Mucosa of descending colon (tissue), 3 donors: ENCODE results near the gene SCG3. TPM values are rescaled to one million over a fixed set of nuclear protein-coding genes. Genes with fewer than 3 reads are reported as not detected.

Experiments used
- ATAC-seq: fragments of 200-7000 bp; cut with Tn5 transposase; one replicate; pipeline ENCODE4 v1.9.1; 2020; ENCODE audit warnings: mild to moderate bottlenecking, moderate library complexity
- DNase-seq, 3 donors: peaks; one replicate each; pipeline ENCODE4 v3.0.0-alpha.2; 2020
- H3K36me3 ChIP-seq: fragments of 200-600 bp; one replicate; pipeline ENCODE4 v1.8.0; 2021; ENCODE audit warnings: low read depth, mild to moderate bottlenecking
- H3K4me1 ChIP-seq: fragments of 200-600 bp; one replicate; pipeline ENCODE4 v1.8.0; 2021; ENCODE audit warnings: low read depth, mild to moderate bottlenecking
- H3K4me3 ChIP-seq: fragments of 200-600 bp; one replicate; pipeline ENCODE4 v1.8.0; 2021; ENCODE audit warnings: mild to moderate bottlenecking
- H3K9me3 ChIP-seq: fragments of 200-600 bp; one replicate; pipeline ENCODE4 v1.8.0; 2021; ENCODE audit warnings: mild to moderate bottlenecking
- CTCF ChIP-seq: fragments of 200-600 bp; IDR thresholded peaks from one replicate; pipeline ENCODE4 v1.8.0; 2022; ENCODE audit warnings: antibody characterized with exemption, mild to moderate bottlenecking
- intact Hi-C, 2 donors: fragments of 100-400 bp; cut with DNase I in 1 of 2; cut with micrococcal nuclease in 1 of 2; formaldehyde crosslinking; loops; one replicate each; pipeline versions ENCODE4 v1.11.0 to v1.11.1; 2022; cut with DNase I, micrococcal nuclease
- total RNA-seq, 3 donors: library from RNA; stranded (reverse); fragmentation: NEBNext Ultra II Directional in 2 of 3; extraction: Animal tissue kit (Norgen Biotek cat#: 25700) in 2 of 3; gene quantifications; one replicate each; pipeline versions ENCODE4 v1.2.1 to v1.2.4, GENCODE V29; 2021 to 2023
- donor health status: DM: no; HTN: no; CAD: no; lungs with moderate emphysema.
- donor health status: DM: no; HTN: no; CAD: no.
- donor health status: DM: no; HTN: yes; CAD: no.

The SCG3 gene
- total RNA-seq, 3 donors from 2014 or later, result 0.78 to 3.3 (median 0.89) TPM

GRCh38 chr15:51736069-51736468 is 54.8 kb downstream of the SCG3 start:
- DNase-seq, result no peak
- ATAC-seq, result no peak
- intact Hi-C loops, result no loop called here
- Histone ChIP-seq H3K4me1 (peaks cover 15% of the 10 kb centered on the region), H3K36me3 (no peaks in the 10 kb centered on the region), H3K4me3 (no peak overlapping the region), H3K9me3 (no peaks in the 10 kb centered on the region)
- no peak for TF ChIP-seq CTCF

GRCh38 chr15:51736751-51737521 is 55.6 kb downstream of the SCG3 start:
- no peaks in the 10 kb centered on the region for H3K36me3 ChIP-seq
- peak; percentile 77 for ATAC-seq
- TF ChIP-seq CTCF, result no peak
- H3K4me1 ChIP-seq, result peaks cover 14% of the 10 kb centered on the region
- peak; percentile 69 to 81 (median 79) for DNase-seq
- no peaks in the 10 kb centered on the region for H3K9me3 ChIP-seq
- intact Hi-C loops, result no loop called here
- peak overlapping the region; percentile 47 for H3K4me3 ChIP-seq

- Histone ChIP-seq H3K4me3 (peak within 1 kb of the TSS; percentile 47), H3K9me3 (no peaks in the 10 kb centered on the region), H3K36me3 (no peaks in the 10 kb centered on the region), H3K4me1 (peaks cover 6% of the 10 kb centered on the region)
- DNase-seq, result peak; percentile 79 to 88 (median 85)
- intact Hi-C loops, result no loop called here
- ATAC-seq, result peak; percentile 88
- no peak for TF ChIP-seq CTCF
Measured at GRCh38 chr15:51737522-51738305, 56.4 kb downstream of the SCG3 start, which contains the start of gene LYSMD2. TSS of gene LYSMD2 (minus strand) at chr15:51737655. CDS start at chr15:51737622, 33 bp downstream.

- intact Hi-C loops, result no loop called here
- no peak for TF ChIP-seq CTCF
Measured at GRCh38 chr15:51738553-51738952, 57.2 kb downstream of the SCG3 start.

GRCh38 chr15:51739061-51739712 is 57.9 kb downstream of the SCG3 start:
- DNase-seq, result no peak
- Histone ChIP-seq H3K36me3 (no peaks in the 10 kb centered on the region), H3K9me3 (no peaks in the 10 kb centered on the region), H3K4me3 (no peak overlapping the region), H3K4me1 (peaks cover 3% of the 10 kb centered on the region)
- intact Hi-C loops, result no loop called here
- ATAC-seq, result no peak
- TF ChIP-seq CTCF, result no peak

More at GRCh38 chr15:51738553-51738952, 57.2 kb downstream of the SCG3 start:
- DNase-seq (no peak), ATAC-seq (no peak)
- no peak overlapping the region for H3K4me3 ChIP-seq
- no peaks in the 10 kb centered on the region for H3K9me3 ChIP-seq
- H3K36me3 ChIP-seq, result no peaks in the 10 kb centered on the region
- peaks cover 3% of the 10 kb centered on the region for H3K4me1 ChIP-seq
